HG02870 (cell line): ENCODE measurements around the gene MRPL39.

Experiments used
- ATAC-seq: cut with Tn5 transposase; IDR thresholded peaks from one replicate; pipeline ENCODE4 v1.9.1; 2021; ENCODE audit warnings: mild to moderate bottlenecking, moderate library complexity; ENCODE audit not compliant: unreplicated experiment

The MRPL39 gene

DNA sequence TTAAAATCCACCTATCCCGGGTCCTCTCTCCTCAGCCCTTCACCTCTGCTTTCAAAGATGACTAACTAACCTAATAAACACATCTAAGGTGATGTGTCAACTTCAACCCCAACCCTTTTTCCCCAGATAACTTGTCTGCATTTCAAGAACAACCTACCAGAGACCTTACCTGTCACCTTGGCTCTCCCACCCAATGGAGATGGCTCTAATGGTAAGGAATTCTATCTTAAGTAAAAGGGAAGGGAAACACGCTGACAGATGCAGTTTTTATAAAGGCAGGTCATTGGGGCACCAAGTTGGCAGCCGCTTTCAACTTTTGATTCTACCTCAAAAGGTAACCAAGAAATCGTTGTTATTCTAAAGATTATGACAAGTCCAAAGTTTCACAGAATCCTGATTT is 37.6 kb downstream of the MRPL39 start:
- no peak for ATAC-seq

DNA sequence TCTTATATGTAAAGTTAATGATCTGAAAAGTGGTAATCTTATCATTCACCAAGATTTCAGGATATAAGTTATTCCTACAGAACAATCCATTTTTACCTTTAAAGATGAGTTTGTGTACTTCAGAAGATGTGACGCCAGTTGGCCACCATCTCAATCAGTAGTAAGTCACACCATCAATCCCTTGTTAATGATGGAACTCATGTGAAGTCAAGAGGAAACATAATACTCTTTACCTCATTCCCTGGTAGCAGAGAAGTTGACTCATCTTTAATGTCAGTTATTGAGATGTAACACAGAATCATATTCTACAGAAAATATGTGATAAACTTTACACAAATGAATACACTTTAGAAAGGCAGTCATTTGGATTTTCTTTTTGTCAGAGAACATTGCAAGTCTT is 38.2 kb downstream of the MRPL39 start:
- ATAC-seq: no peak

DNA sequence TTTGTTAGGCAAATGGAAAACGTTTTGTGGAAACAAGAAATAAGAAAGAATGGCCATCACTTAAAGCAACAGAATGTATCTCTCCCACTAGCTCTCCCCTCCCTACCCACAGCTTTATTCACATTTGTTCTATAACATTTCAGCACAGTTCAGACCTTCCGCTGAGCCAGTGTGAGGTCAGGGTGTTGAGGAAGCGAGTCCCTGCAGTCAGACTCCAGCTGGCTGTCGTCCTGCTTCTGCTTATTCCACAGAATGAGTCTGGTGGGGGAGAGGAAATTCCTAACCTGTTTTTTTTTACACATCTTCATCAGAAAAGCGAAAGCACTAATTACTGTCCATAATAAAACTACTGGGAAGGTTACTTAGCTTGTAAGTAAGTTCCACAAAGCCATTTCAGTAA is 39.0 kb downstream of the MRPL39 start:
- ATAC-seq: no peak

DNA sequence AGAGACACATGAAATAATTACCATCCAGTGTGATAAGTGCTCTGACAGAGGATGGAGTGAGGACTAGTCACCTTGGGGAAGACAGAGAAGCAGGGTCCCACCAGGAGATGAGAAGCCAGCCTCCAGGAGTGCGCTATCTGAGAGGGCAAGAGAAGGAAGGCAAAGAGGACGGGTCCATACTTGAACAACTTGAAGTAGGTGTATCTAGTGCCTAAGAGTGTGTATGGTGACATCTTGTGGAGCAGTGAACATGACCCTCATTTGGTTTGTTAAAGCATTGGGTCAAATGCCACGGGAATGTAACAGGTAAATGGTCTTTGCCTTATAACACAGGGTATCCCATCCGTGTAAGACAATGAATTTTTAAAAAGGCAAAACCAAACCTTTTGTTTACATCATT is 39.8 kb downstream of the MRPL39 start:
- ATAC-seq: no peak

DNA sequence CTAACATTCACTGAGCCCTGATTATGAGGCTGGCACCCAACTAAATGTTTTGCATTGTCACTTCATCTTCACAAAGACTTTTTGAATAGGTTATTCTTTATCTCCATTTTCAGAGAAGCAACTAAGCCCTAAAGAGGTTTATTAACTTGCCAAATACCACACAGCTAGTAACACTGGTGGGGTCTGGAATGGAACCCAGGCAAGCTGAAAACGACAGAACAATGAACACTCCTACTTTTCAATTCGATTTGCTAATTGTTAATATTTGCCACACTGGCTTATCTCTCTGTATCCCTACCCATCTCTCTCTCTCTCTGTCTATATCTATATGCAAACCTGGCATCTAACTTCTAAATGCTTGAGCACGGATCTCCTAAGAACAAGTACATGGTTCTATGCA is 40.6 kb downstream of the MRPL39 start:
- ATAC-seq: no peak

DNA sequence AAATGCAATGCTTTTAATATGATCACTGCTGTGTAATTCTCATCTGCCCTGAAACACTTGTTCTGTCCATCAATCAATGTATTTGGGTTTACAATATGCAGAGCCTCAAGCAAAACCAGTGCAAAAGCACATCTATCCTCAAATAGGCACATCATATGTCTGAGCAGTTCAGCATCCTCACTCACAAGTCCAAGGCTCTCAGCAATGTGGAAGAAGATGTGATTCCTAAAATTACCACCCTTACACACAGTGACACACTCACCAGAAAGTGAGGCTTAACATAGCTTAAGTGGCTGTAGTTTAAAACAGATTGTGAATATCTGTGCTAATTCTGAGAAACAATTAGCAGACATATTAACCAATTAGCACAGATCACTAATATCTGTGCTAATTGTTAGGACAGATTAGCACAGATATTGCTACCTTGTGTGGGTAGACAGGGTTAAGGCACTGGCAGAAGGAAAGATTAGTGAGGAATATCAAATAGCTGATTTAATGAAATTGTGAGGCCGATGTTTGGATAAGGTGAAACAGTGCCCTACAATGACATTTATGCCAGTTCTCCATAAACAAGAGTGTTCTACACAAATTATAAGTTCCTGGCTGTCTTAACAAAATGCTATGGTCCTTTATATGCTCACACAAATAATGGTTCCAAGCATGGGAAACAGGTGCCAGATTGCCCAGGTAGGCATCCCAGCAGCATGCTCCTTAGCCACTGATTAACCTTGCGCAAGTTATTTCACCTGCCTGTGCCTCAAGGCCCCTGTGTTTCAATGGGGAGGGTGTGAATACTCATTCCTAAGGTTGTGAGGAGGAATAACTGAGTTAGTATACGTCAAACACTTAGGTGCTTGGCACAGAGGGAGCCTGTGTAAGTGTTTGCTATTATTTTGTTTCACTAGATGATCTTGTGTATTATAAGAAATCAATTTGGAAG is 41.7 kb downstream of the MRPL39 start:
- no peak for ATAC-seq

DNA sequence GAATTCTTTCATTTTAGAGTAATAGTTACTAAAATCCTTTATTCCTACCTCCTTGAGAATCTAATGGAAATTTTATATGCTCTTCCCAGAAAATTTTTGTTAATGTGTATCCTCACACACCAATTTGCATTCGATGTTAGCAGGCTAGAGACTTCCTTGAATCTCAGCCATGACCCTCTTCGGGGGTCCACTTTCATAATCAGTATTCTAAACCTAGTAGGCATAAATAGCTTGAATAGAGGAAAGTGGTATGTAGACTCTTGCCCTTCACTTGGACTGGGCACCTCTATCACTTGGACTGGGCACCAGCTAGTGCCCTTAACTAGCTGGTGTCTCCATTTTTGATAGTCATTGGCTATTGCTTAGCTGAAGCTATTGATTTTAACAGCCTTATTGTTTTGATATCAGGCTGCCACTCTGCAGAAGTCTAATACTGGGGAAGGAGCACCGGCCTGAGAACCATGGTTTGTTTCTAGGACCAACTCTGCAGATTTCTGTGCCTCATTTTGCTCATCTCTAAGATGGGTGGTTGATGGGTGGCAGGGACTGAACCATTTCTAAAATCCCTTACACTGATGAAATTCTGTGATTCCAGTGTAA is 42.8 kb downstream of the MRPL39 start:
- no peak for ATAC-seq

DNA sequence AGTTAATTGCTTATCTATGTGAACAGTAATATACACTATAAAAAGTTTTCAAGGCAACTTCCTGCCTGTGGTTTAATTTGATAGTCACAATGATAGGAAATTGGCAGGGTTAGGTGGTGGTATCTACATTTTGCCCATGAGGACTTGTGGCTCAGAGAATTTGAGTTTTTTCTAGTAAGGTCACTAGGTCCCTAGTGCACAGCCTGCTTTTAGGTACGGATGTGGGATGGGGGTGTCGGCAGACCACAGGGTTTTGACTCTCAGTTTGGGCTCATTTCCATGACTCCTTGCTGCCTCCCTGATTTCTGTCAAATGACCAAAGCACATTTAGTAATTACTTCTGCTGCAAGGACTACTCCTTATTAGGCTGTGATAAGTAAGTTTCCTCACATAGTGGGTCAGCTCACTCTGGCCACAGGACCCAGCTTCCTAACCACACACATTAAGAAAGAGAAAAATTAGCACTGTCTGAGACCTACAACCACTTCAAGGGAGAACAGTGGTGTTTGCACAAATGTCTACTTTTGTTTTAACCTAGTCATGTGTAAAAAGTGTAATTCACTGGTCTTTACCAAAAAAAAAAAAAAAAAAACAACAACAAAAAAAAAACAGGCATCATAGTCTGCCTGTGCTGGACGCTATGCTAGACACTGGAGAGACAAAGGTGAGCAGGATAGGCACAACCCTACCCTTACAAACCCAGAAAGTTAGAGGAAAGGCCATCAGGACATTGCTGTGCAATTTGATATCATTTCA is 43.7 kb downstream of the MRPL39 start:
- no peak for ATAC-seq

DNA sequence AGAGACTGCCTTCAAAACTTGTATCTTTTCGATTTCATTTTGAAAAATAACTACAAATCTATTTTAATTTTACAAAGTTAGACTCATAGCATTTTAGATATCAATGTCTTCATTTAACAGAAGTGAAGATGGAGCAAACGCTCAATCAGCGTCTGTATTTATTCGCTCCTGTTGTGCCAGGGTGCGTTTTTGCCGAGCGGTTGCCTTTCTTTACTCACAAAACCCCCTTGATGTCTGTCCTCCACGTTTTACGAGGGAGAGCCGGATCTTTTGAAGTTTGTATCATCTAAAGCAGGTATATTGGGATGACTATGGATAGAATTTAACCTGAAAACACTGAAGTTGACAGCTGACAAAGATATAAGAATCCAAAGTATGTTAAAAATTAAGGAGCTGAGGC is 44.6 kb downstream of the MRPL39 start:
- ATAC-seq: no peak

DNA sequence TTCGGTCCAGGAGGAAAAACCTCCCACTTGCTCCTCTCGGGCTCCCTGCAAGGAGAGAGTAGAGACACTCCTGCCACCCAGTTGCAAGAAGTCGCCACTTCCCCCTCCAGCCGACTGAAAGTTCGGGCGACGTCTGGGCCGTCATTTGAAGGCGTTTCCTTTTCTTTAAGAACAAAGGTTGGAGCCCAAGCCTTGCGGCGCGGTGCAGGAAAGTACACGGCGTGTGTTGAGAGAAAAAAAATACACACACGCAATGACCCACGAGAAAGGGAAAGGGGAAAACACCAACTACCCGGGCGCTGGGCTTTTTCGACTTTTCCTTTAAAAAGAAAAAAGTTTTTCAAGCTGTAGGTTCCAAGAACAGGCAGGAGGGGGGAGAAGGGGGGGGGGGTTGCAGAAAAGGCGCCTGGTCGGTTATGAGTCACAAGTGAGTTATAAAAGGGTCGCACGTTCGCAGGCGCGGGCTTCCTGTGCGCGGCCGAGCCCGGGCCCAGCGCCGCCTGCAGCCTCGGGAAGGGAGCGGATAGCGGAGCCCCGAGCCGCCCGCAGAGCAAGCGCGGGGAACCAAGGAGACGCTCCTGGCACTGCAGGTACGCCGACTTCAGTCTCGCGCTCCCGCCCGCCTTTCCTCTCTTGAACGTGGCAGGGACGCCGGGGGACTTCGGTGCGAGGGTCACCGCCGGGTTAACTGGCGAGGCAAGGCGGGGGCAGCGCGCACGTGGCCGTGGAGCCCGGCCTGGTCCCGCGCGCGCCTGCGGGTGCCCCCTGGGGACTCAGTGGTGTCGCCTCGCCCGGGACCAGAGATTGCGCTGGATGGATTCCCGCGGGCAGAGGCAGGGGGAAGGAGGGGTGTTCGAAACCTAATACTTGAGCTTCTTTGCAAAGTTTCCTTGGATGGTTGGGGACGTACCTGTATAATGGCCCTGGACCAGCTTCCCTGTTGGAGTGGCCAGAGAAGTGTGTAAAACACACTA is 45.3 kb downstream of the MRPL39 start:
- ATAC-seq: peak; percentile 39

DNA sequence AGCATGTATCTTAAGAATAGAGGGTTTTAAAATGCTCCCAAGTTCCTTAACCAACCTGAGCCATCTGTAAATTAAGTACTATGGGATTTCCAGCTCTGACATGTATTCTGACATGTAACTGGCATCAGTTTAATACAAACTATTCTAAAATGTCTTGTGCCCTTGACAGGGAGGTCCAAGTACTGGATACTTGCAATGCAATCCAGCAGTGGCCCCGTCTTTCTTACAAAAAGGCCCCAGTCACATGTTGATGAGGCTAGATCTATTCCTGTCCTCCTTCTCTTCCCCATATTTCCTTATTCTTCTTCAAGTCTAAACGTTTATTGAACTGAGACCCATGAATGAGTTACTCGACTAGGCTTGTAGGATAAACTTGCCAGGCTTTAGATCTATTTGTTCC is 46.4 kb downstream of the MRPL39 start:
- ATAC-seq: no peak

DNA sequence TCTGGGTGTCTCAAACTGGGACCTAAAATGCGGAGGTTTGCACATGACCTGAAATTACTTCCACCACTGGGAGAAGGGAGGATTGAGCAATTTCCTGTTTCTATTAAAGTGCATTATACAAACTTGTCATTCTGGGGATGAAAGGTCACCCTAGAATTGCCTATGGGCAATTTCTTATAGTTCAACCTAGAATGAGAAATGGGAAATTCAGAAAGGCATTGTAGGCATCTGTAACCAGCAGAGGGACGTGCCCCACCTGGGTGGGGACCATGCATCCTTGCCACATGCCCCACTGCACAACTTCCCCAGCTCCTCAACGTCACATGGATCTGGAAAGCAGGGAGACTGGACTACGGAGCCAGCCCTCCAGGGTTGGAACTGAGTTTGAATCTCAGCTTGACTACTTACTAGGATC is 47.0 kb downstream of the MRPL39 start:
- no peak for ATAC-seq

DNA sequence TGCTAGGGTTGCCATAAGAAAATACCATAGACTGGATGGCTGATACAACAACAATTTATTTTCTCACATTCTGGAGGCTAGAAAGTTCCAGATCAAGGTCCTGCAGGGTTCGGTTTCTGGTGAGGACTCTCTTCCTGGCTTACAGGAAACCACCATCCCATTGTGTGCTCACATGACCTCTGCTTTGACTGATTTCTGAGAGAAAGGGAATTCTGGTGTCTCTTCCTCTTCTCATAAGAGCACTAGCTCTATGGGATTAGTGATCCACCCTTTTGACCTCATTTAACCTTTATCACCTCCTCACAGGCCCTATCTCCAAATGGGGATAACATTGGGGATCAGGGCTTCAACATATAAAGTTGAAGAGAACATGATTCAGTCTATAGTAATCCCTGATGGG is 47.5 kb downstream of the MRPL39 start:
- ATAC-seq: no peak

DNA sequence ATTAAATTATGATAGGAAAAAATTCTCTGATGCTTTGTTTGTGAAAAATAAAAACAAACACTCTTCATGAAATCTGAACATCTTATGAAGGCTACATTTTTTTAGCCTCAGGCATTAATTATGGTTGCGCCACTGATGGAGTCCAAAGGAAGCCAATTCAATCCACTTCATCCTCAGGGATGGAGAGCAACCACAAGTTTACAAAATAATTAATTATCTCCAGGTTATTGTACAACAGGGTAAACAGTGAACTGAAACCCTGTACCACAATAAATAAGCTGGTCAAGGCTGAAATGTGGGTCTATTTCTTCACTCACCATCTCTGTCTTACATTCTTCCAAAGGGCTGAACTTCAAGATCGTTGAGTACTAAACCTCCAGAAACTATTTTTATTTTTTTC is 49.2 kb downstream of the MRPL39 start:
- ATAC-seq: no peak

DNA sequence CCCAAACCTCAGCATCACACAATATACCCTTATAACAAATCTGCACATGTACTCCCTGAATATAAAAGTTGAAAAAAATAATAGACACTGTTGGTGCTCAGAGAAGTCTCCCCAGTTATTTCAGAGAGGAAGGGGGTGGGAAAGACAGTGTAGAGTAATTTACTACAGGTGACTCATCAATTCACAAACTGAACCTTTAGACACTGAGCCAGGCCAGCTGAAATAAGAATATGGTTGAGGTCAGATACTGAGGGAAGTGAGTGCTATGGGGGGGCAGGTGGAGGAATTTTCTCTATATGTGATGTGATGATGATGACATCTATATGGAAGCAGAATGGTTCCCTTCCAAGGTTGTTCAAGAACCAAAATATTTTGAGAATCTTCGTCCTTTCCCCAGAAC is 50.1 kb downstream of the MRPL39 start:
- no peak for ATAC-seq

DNA sequence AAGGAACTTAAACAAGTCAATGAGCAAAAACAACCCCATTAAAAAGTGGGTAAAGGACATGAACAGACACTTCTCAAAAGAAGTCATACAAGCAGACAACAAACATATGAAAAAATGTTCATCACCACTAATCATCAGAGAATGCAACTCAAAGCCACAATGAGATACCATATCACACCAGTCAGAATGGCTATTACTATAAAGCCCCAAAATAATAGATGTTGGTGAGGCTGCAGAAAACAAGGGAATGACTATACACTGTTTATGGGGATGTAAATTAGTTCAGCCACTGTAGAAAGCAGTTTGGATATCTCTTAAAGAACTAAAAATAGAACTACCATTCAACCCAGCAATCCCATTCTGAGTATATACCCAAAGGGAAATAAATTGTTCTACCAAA is 51.2 kb downstream of the MRPL39 start:
- no peak for ATAC-seq

DNA sequence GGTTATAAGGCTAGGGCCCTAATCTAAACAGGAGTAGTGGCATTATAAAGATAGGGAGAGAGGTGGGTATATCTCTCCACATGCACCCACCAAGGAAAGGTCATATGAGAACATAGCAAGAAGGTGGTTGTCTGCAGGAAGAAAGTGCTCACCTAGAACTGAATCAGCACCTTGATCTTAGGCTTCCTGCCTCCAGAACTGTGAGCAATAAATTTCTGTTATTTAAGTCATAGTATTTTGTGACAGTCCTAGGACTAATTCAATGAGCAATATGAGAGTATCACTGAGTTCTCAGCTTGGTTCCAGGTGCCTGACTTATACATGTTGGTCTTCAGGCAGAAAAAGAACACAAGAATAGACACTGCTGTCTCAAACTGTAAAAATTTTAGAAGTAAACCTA is 51.8 kb downstream of the MRPL39 start:
- ATAC-seq: no peak

DNA sequence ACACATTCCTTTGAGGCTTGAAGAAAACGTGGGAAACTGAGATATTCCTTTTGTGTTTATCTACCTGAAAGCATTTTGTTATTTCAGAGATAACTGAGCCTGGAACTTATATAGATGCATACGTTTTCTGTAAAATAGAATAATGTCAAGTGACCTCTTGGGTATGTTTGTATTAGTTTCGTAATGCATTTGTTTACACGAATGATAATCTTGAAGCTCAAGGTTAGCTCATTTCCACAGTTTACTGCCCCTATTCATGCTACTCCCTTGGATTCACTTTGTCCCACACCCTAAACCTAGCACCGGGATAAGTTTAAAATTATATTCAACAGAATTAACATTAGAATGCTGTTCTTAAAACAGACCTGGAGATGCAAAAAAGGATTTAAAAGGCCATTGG is 54.4 kb downstream of the MRPL39 start:
- no peak for ATAC-seq

DNA sequence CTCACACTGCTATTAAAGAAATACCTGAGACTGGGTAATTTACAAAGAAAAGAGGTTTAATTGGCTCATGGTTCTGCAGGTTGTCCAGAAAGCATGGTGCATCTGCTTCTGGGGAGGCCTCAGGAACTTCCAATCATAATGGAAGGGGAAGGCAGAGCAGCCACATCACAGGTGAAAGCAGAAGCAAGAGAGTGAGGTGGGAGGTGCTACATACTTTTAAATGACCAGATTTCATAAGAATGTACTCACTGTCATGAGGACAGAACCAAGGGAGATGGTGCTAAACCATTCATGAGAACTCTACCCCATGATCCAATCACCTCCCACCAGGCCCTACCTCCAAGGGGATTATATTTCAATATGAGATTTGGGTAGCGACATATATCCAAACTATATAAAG is 55.7 kb downstream of the MRPL39 start:
- ATAC-seq: no peak

DNA sequence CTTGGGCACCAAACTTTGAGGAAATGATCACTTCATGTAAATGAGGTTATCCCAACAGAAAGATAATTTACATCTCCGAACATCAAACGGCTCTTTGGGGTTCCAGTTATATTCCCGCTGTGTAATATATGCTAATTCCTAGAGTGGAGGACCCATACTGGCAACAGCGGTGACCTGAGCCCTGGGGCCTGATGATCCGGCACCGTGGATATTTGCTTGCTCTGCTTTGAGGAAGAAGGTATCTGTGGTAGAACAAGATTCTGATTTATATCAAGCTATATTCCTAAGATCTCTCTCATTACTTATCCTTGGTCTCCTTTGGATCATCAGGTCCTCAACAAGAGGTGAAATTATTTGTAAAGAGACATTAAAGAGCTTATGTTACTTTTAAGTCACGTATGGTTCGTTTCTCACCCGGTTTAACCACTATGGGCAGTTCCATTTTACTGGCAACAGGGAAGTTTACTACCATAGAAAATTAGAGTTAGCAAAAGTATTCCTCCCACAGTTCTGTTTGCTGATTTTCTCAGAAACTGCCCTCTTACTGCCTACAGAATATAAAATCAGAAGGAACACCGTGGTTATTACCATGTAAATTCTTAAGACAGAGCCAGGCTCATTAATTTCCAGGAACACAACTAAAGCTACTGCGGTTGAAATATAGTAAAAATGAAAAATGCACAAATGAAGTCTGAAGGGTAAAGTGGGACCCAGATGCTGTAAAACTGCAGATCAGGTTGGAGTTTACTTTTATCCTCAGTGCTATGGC is 56.7 kb downstream of the MRPL39 start:
- ATAC-seq: no peak
